ENCODE measurements around the gene ST7. TPM values are rescaled to one million over a fixed set of nuclear protein-coding genes. Genes with fewer than 3 reads are reported as not detected.

Gene ST7
- polyA plus RNA-seq, 2 of the 4 experiments (the other 2 are of a cell fraction) = 16.2 to 26.0 TPM

DNA sequence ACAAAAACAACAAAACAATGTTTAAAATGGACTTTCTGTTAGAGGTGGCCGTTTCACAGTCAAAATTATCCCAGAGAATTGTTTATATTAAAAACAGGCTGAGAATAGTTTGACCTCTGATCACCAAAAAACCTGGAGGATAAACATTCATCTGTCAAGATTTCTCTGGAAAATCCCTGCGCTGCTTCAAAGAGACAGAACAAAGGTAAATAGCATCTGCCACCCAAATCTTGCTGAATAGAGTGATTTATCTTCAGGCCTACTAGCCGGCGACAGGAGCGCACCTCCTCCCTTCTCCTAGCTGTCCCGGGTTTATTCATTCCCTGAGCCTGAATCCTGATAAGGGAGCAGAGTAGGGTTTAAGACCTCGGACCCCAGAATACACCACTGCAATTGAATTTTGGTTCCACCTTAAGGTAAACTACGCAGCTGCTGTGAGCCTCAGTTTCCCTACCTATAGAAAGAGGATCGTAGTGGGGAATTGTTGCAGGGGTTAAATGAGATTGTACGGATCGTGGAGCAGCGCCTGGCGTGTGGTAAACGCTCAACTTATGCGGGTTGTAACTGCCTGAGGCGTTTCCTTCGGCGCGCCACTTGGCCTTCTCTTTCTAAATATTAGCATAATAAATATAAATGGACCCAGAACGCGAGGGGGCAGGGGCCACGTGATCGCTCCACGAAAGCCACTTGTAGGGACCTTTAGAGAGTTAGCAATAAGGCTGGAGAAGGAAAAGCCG, 498 bp upstream of the ST7 start:
- Histone ChIP-seq H3K27ac (peak overlapping the region; percentile 91 to 99), H3K4me1 (peaks cover 24% of the 10 kb centered on the region), H3K4me2 (peak overlapping the region; percentile 73), H3K4me3 (peak overlapping the region; percentile 70), H3K9me3 (no peaks in the 10 kb centered on the region)
- TF ChIP-seq HDAC2 (IDR thresholded peaks at IDR 0.05) (no peak), RFX5 (IDR thresholded peaks at IDR 0.05) (no peak), CBX2 (IDR thresholded peaks at IDR 0.05; ENCODE audit: borderline replicate concordance, low read depth) (no peak), HOXB13 (CRISPR knock-in tag; IDR thresholded peaks at IDR 0.05; ENCODE audit: low read depth) (0 out of 2 replicates have a peak, but pooled peaks have one; percentile 13), HES2 (IDR thresholded peaks at IDR 0.05) (no peak), TP53 (CRISPR knock-in tag; IDR thresholded peaks at IDR 0.05) (no peak), MAX (IDR thresholded peaks at IDR 0.05) (peak; percentile 41; the same call in 1 of the 2 replicates), E2F6 (IDR thresholded peaks at IDR 0.05; ENCODE audit: borderline replicate concordance, low read depth) (no peak), MYC (IDR thresholded peaks at IDR 0.05; ENCODE audit: borderline replicate concordance, low read length) (no peak), EP300 (IDR thresholded peaks at IDR 0.05) (no peak), ESRRA (IDR thresholded peaks at IDR 0.05; ENCODE audit: borderline replicate concordance, low read length) (no peak), MAFK (IDR thresholded peaks at IDR 0.05; ENCODE audit: partially characterized antibody) (peak; percentile 47)
- TF ChIP-seq, protein P1, sequence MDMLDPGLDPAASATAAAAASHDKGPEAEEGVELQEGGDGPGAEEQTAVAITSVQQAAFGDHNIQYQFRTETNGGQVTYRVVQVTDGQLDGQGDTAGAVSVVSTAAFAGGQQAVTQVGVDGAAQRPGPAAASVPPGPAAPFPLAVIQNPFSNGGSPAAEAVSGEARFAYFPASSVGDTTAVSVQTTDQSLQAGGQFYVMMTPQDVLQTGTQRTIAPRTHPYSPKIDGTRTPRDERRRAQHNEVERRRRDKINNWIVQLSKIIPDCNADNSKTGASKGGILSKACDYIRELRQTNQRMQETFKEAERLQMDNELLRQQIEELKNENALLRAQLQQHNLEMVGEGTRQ (IDR thresholded peaks at IDR 0.05) = peak; percentile 54
- DNase-seq (ENCODE audit: low read depth in 1 of 2, low spot score in 1 of 2) (peak; percentile 21 to 59), ATAC-seq (peak; percentile 52 to 56), FAIRE-seq (no peak)
- POLR2A ChIA-PET = interaction anchor here (0.9 to 1.2 kb wide), 2 partner anchors 60 to 175 kb away, joined by 3 read pairs; no protein-coding TSS in a partner anchor
- CTCF ChIA-PET = interaction anchor here (0.9 to 2.4 kb wide), 2 partner anchors 11 to 23 kb away, joined by 3 to 9 read pairs; no protein-coding TSS in a partner anchor
- WGBS (ENCODE audit: missing lambda C conversion rate) = 2% methylated on average over 25 of the region's 25 CpGs

DNA sequence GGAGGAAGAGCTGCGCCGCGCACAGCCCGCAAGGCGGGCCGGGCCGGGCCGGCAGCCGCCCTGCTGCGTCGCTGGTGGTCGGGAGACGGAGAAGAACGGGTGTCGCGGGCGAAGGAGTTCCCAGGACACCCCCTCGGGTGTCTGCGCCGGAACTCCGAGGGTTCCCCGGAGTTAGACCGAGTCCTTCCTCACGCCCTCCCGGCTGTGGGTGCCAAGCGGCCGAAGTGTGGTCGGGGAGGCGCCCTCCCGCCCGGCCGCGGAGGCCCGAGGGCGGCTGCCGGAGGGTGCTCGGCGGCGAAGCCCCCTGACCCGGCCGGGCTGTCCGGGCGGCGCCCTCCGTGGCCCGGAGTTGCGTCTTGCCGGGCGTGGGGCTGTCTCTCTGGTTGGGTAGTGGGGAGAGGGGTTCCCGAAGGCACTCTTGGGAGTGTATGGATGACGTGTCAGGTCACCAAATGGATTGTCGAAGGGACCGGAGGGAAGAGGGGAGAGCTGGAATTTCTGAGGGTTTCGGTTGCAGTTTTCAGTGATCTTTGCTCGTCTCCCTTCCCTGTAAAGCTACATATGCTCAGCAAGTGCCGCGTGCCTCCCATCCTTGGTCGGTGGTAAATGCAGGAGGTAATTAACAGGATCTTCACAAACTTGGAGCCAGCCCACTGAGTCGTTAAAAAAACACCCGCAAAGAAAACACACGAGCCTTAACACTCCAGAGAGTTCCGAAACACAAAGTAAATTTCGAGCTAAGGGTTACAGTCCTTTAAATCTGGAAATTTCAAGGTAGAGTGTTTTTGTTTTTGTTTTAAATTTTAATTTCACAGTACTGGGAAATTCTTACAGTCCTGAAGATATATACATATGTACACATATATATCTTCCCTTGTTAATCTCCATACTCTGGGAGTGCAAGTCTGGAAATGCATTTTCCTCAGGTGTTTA, 871 bp downstream of the ST7 start:
- peak; percentile 39 to 70 for DNase-seq (ENCODE audit: low read depth in 1 of 2, low spot score in 1 of 2)
- CTCF ChIA-PET = interaction anchor here (0.9 to 2.4 kb wide), 2 partner anchors 12 to 24 kb away, joined by 3 to 9 read pairs; no protein-coding TSS in a partner anchor
- no peaks in the 10 kb centered on the region for H3K9me3 ChIP-seq
- 2% methylated on average over 36 of the region's 63 CpGs for WGBS (ENCODE audit: missing lambda C conversion rate)
- peak overlapping the region; percentile 73 for H3K4me2 ChIP-seq
- no peak for FAIRE-seq
- peaks cover 26% of the 10 kb centered on the region for H3K4me1 ChIP-seq
- H3K27ac ChIP-seq = peak overlapping the region; percentile 91 to 99
- TF ChIP-seq JUNB (IDR thresholded peaks at IDR 0.05) = no peak
- TF ChIP-seq HOXB5 (CRISPR knock-in tag; IDR thresholded peaks at IDR 0.05) = peak; percentile 28; the same call in 1 of the 2 replicates
- TF ChIP-seq PHF8 (IDR thresholded peaks at IDR 0.05; ENCODE audit: borderline replicate concordance, low read depth) = peak; percentile 46; the same call in 1 of the 2 replicates
- TF ChIP-seq E2F6 (IDR thresholded peaks at IDR 0.05; ENCODE audit: borderline replicate concordance, low read depth) = 0 out of 2 replicates have a peak, but pooled peaks have one; percentile 12
- no peak for TF ChIP-seq FOSL2 (IDR thresholded peaks at IDR 0.05)
- TF ChIP-seq FOSL2 (CRISPR knock-in tag; IDR thresholded peaks at IDR 0.05) = peak; percentile 23; the same call in 1 of the 2 replicates
- POLR2A ChIA-PET = interaction anchor here (0.5 to 1.5 kb wide), 5 partner anchors 11 to 282 kb away, joined by 3 to 8 read pairs (median 3); partner anchors contain the start of gene MET
- peak; percentile 72 to 76 for ATAC-seq
- peak overlapping the region; percentile 70 for H3K4me3 ChIP-seq
